ENCODE results near the gene BRIP1.

- TF ChIP-seq GATA2 (IDR thresholded peaks at IDR 0.05; ENCODE audit: low read depth, low read length) (no peak), GATA3 (IDR thresholded peaks at IDR 0.05; ENCODE audit: low read depth, low read length) (no peak)
These were observed 148.0 kb downstream of the BRIP1 start for GRCh38 chr17:61715348-61715747.
